IPS DF 4.7 (cell line): Measurements from ENCODE around the gene CABCOCO1.

Experiments used
- DNase-seq: peaks from one replicate; pipeline ENCODE4 v3.0.0-alpha.2; 2013; ENCODE audit warnings: low spot score; ENCODE audit errors: extremely low read depth

CABCOCO1 gene

DNA sequence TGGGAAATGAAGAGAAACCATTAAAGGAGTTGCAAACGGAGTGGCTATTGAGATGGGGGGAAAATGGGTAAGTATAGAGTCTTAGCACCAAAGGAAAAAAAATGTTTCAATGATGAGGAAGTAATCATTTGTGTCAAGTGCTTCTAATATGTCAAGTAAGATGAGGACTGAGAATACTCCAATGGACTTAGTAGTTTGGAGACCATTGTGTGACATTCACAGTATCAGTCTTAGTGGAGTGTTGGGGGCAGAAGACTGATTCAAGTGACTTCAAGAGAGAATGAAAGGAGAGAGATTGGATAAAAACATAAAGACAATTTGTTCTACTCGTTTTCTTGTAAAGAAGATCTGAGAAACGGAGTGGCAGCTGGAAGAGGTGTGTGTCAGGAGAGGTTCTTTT lies 150.2 kb downstream of the CABCOCO1 start:
- no peak for DNase-seq

GRCh38 chr10:61814160-61814559 lies 151.4 kb downstream of the CABCOCO1 start:
- DNase-seq = no peak

- DNase-seq = no peak
Observed at GRCh38 chr10:61815496-61815895, 152.8 kb downstream of the CABCOCO1 start.
